Nephron progenitor cell (in vitro differentiated cells): ENCODE results near the gene TPP1.

ENCODE experiments used
- DNase-seq: peaks from one replicate; pipeline ENCODE4 v3.0.0; 2021
- H3K27ac Mint-ChIP-seq: 2 replicates; pipeline ENCODE4 v1.8.0; 2021; ENCODE audit warnings: mild to moderate bottlenecking, moderate library complexity, mixed read lengths
- H3K27me3 Mint-ChIP-seq: 2 replicates; pipeline ENCODE4 v1.8.0; 2021; ENCODE audit warnings: mild to moderate bottlenecking, low read depth, mixed read lengths; ENCODE audit not compliant: poor library complexity
- H3K36me3 Mint-ChIP-seq: 2 replicates; pipeline ENCODE4 v1.8.0; 2021; ENCODE audit warnings: low read depth, mixed read lengths
- H3K4me1 Mint-ChIP-seq: 2 replicates; pipeline ENCODE4 v1.8.0; 2021; ENCODE audit warnings: mixed read lengths
- H3K4me3 Mint-ChIP-seq: 2 replicates; pipeline ENCODE4 v1.8.0; 2021; ENCODE audit warnings: mild to moderate bottlenecking, moderate library complexity, mixed read lengths
- H3K9me3 Mint-ChIP-seq: 2 replicates; pipeline ENCODE4 v1.8.0; 2021; ENCODE audit warnings: mild to moderate bottlenecking, moderate library complexity, mixed read lengths
- TF ChIP-seq, protein P1 (sequence below): fragments of 200-600 bp; sonication (generic); IDR thresholded peaks from 2 replicates; pipeline ENCODE4 v1.5.0; 2021; ENCODE audit warnings: antibody characterized with exemption

The TPP1 gene

DNA sequence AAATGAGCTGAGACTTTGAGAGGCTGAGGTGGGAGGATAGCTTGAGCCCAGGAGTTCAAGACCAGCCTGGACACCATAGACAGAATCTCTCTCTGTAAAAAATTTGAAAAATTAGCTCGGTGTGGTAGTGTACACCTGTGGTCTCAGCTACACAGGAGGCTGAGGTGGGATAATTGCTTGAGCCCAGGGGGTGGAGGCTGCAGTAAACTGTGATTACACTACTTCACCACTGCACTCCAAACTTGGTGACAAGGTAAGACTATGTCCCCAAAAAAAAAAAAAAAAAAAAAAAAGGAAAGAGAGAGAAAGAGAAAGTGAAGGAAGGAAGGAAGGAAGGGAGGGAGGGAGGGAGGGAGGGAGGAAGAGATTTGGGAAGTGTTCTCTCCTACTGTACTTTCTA, 41.1 kb downstream of the TPP1 start:
- Mint-ChIP-seq H3K4me1 (no peaks in the 10 kb centered on the region), H3K36me3 (peaks cover 27% of the 10 kb centered on the region), H3K27me3 (peaks cover 7% of the 10 kb centered on the region), H3K9me3 (peaks cover 22% of the 10 kb centered on the region), H3K27ac (no peak overlapping the region), H3K4me3 (no peak overlapping the region)
- no peak for DNase-seq
- TF ChIP-seq, protein P1, sequence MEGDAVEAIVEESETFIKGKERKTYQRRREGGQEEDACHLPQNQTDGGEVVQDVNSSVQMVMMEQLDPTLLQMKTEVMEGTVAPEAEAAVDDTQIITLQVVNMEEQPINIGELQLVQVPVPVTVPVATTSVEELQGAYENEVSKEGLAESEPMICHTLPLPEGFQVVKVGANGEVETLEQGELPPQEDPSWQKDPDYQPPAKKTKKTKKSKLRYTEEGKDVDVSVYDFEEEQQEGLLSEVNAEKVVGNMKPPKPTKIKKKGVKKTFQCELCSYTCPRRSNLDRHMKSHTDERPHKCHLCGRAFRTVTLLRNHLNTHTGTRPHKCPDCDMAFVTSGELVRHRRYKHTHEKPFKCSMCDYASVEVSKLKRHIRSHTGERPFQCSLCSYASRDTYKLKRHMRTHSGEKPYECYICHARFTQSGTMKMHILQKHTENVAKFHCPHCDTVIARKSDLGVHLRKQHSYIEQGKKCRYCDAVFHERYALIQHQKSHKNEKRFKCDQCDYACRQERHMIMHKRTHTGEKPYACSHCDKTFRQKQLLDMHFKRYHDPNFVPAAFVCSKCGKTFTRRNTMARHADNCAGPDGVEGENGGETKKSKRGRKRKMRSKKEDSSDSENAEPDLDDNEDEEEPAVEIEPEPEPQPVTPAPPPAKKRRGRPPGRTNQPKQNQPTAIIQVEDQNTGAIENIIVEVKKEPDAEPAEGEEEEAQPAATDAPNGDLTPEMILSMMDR, result no peak

GRCh38 chr11:6576471-6577373, 42.5 kb downstream of the TPP1 start:
- TF ChIP-seq, protein P1, result no peak
- no peak overlapping the region for H3K4me3 Mint-ChIP-seq
- no peaks in the 10 kb centered on the region for H3K4me1 Mint-ChIP-seq
- no peak overlapping the region for H3K27ac Mint-ChIP-seq
- peaks cover 4% of the 10 kb centered on the region for H3K27me3 Mint-ChIP-seq
- peaks cover 8% of the 10 kb centered on the region for H3K9me3 Mint-ChIP-seq
- peaks cover 28% of the 10 kb centered on the region for H3K36me3 Mint-ChIP-seq
- DNase-seq, result no peak

DNA sequence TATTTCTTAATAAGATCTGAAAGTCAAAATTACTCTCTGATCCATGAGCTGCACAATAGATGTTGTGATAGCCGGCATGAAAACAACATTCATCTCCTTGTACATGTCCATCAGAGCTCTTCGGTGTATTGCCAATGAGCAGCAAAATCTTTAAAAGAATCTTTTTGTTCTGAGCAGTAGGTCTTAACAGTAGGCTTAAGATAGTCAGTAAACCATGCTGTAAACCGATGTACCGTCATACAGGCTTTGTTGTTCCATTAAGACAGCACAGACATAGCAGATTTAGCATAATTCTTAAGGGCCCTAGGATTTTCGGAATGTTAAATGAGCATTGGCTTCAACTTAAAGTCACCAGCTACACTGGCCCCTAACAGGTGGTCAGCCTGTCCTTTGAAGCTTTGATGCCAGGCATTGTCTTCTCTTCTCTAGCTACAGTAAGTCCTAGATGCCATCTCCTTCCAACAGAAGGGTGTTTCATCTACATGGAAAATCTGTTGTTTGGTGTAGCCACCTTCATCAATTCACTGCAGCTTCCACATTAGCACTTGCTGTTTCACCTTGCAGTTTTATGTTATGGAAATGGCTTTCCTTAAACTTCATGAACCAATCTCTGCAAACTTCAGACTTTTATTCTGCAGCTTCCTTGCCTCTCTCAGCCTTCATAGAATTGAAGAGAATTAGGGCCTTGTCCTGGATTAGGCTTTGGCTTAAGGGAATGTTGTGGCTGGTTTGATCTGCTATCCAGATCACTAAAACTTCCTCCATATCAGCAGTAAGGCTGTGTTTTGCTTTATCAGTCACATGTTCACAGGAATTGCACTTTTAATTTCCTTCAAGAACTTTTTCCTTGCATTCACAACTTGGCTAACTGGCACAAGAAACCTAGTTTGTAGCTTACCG, 44.2 kb downstream of the TPP1 start:
- Mint-ChIP-seq H3K4me1 (no peaks in the 10 kb centered on the region), H3K4me3 (no peak overlapping the region), H3K27ac (no peak overlapping the region), H3K36me3 (peaks cover 21% of the 10 kb centered on the region), H3K9me3 (no peaks in the 10 kb centered on the region), H3K27me3 (peaks cover 4% of the 10 kb centered on the region)
- TF ChIP-seq, protein P1, result no peak
- no peak for DNase-seq

DNA sequence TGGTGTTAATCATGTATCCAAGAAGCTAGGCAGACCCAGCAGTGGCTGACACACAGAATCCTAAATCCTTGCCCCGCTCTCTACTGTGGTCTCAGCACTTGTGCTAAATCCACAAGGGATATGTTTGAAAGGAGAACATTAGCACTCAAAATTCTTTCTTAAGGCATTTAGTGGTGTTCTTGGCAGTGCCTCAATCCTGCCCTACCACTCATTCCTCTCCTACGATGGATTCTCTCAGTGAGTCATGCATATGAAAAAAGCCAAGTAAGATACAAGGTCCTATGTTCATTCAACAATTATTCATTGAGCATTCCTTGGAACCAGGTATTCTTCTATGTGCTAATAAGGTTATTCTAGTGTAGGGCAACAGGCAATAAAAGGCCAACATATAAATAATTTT, 47.0 kb downstream of the TPP1 start:
- TF ChIP-seq, protein P1, result no peak
- H3K36me3 Mint-ChIP-seq, result peaks cover 30% of the 10 kb centered on the region
- no peak overlapping the region for H3K27ac Mint-ChIP-seq
- H3K4me1 Mint-ChIP-seq, result peaks cover 5% of the 10 kb centered on the region
- H3K27me3 Mint-ChIP-seq, result peaks cover 2% of the 10 kb centered on the region
- H3K4me3 Mint-ChIP-seq, result no peak overlapping the region
- no peak for DNase-seq
- H3K9me3 Mint-ChIP-seq, result no peaks in the 10 kb centered on the region

- TF ChIP-seq, protein P1, result no peak
- Mint-ChIP-seq H3K9me3 (no peaks in the 10 kb centered on the region), H3K4me3 (no peak overlapping the region), H3K27me3 (peaks cover 2% of the 10 kb centered on the region), H3K4me1 (peaks cover 5% of the 10 kb centered on the region), H3K27ac (no peak overlapping the region), H3K36me3 (peaks cover 30% of the 10 kb centered on the region)
- no peak for DNase-seq
These were observed 47.7 kb downstream of the TPP1 start for GRCh38 chr11:6571434-6572008.
